CD4-positive, alpha-beta T cell (primary cell): ENCODE results near the gene ISG20. TPM values are rescaled to one million over a fixed set of nuclear protein-coding genes. Genes with fewer than 3 reads are reported as not detected.
A peak's percentile ranks its signal among the peaks of the same experiment; 100 is the strongest.

ENCODE experiments used
- ATAC-seq: fragments of 200-7000 bp; cut with Tn5 transposase; one replicate; pipeline ENCODE4 v1.10.0; 2022; ENCODE audit warnings: mild to moderate bottlenecking; ENCODE audit not compliant: poor library complexity
- CTCF ChIA-PET: fragments of 350-600 bp; sonication (Branson Sonifier 250); formaldehyde crosslinking; loops from one replicate; lab custom pipeline; 2021; ENCODE audit warnings: antibody characterized with exemption, inconsistent platforms; lab: Charles Lee
- POLR2A ChIA-PET: fragments of 350-600 bp; sonication (Branson Sonifier 250); formaldehyde crosslinking; loops from one replicate; lab custom pipeline; 2021; ENCODE audit warnings: antibody characterized with exemption, inconsistent platforms; lab: Charles Lee
- DNase-seq, 14 experiments: peaks; one replicate each; pipeline ENCODE4 v3.0.0-alpha.2; 2013 to 2020; ENCODE audit warnings: mixed read lengths in 2 of 14
- H3K27ac ChIP-seq, 2 donors: one replicate each; pipeline versions ENCODE4 v1.5.1 to v1.7.0; 2013; ENCODE audit warnings: low read length in 2 of 2, low read depth in 1 of 2, mild to moderate bottlenecking in 1 of 2
- H3K27me3 ChIP-seq, 2 experiments: 1 replicate in 1 of 2; 2 replicates in 1 of 2; pipeline versions ENCODE4 v1.6.1 to v1.7.0; 2013; ENCODE audit warnings: low read length in 2 of 2, control low read depth in 1 of 2, mild to moderate bottlenecking in 1 of 2, moderate library complexity in 1 of 2; ENCODE audit not compliant: insufficient read depth in 2 of 2, control insufficient read depth in 1 of 2
- H3K36me3 ChIP-seq: one replicate; pipeline ENCODE4 v1.6.1; 2013; ENCODE audit warnings: low read length, control low read depth; ENCODE audit not compliant: insufficient read depth
- H3K4me1 ChIP-seq: one replicate; pipeline ENCODE4 v1.6.1; 2013; ENCODE audit warnings: low read length, control low read depth; ENCODE audit not compliant: insufficient read depth
- H3K4me3 ChIP-seq: one replicate; pipeline ENCODE4 v1.5.1; 2013; ENCODE audit warnings: mild to moderate bottlenecking, low read length, moderate library complexity
- H3K9me3 ChIP-seq, 2 experiments: 1 replicate in 1 of 2; 2 replicates in 1 of 2; pipeline versions ENCODE4 v1.6.1 to v1.7.0; 2013; ENCODE audit warnings: low read length in 2 of 2, mild to moderate bottlenecking in 2 of 2, control low read depth in 1 of 2, moderate library complexity in 1 of 2; ENCODE audit not compliant: control insufficient read depth in 1 of 2, insufficient read depth in 1 of 2
- H3K27ac Mint-ChIP-seq: one replicate; pipeline ENCODE4 v1.8.0; 2020; ENCODE audit warnings: mixed read lengths
- H3K27me3 Mint-ChIP-seq: one replicate; pipeline ENCODE4 v1.8.0; 2021; ENCODE audit warnings: mixed read lengths
- H3K36me3 Mint-ChIP-seq: one replicate; pipeline ENCODE4 v1.8.0; 2021; ENCODE audit warnings: low read depth, mixed read lengths
- H3K4me1 Mint-ChIP-seq: one replicate; pipeline ENCODE4 v1.8.0; 2021; ENCODE audit warnings: low read depth, mixed read lengths
- H3K4me3 Mint-ChIP-seq: one replicate; pipeline ENCODE4 v1.8.0; 2020; ENCODE audit warnings: mild to moderate bottlenecking, mixed read lengths
- H3K9me3 Mint-ChIP-seq: one replicate; pipeline ENCODE4 v1.8.0; 2020; ENCODE audit warnings: mixed read lengths
- CTCF ChIP-seq: fragments of 200-600 bp; IDR thresholded peaks from one replicate; pipeline ENCODE4 v1.8.0; 2022; ENCODE audit warnings: antibody characterized with exemption, mild to moderate bottlenecking
- intact Hi-C, 2 experiments: fragments of 100-400 bp; cut with DNase I in 1 of 2; cut with micrococcal nuclease in 1 of 2; formaldehyde crosslinking; loops; one replicate each; pipeline versions ENCODE4 v1.15.1 to v1.9.0; 2023 to 2025; cut with DNase I, micrococcal nuclease
- total RNA-seq, 174 experiments: library from RNA in 2 of 174; stranded (reverse) in 2 of 174; gene quantifications; one replicate each; pipeline ENCODE4 v1.2.3 and lab custom pipeline; 2021 to 2026

The ISG20 gene
- total RNA-seq, 2 experiments from 2014 or later: 152 to 157 TPM

GRCh38 chr15:88658972-88659931 is 20.4 kb downstream of the ISG20 start:
- Histone ChIP-seq H3K36me3 (peaks cover 7% of the 10 kb centered on the region), H3K4me3 (no peak overlapping the region), H3K27ac (no peak overlapping the region), H3K9me3 (no peaks in the 10 kb centered on the region), H3K4me1 (peaks cover 75% of the 10 kb centered on the region), H3K27me3 (no peaks in the 10 kb centered on the region)
- peaks cover 16% of the 10 kb centered on the region for H3K36me3 Mint-ChIP-seq
- DNase-seq: peak in 1 of 14 experiments; percentile 50
- CTCF ChIA-PET: interaction anchor here (1.0 to 4.1 kb wide), 4 partner anchors 21 to 35 kb away, joined by 3 to 15 read pairs (median 8); partner anchors contain the start of gene ISG20
- H3K27ac Mint-ChIP-seq: peak overlapping the region; percentile 93
- no peak for TF ChIP-seq CTCF
- intact Hi-C loops: no loop called here
- POLR2A ChIA-PET: interaction anchor here (0.7 to 3.3 kb wide), 9 partner anchors 10 to 245 kb away, joined by 3 to 14 read pairs (median 4); partner anchors contain the start of gene AEN
- peak; percentile 33 for ATAC-seq
- peak overlapping the region; percentile 56 for H3K4me3 Mint-ChIP-seq
- no peaks in the 10 kb centered on the region for H3K9me3 Mint-ChIP-seq
- peaks cover 96% of the 10 kb centered on the region for H3K4me1 Mint-ChIP-seq
- H3K27me3 Mint-ChIP-seq: no peaks in the 10 kb centered on the region

DNA sequence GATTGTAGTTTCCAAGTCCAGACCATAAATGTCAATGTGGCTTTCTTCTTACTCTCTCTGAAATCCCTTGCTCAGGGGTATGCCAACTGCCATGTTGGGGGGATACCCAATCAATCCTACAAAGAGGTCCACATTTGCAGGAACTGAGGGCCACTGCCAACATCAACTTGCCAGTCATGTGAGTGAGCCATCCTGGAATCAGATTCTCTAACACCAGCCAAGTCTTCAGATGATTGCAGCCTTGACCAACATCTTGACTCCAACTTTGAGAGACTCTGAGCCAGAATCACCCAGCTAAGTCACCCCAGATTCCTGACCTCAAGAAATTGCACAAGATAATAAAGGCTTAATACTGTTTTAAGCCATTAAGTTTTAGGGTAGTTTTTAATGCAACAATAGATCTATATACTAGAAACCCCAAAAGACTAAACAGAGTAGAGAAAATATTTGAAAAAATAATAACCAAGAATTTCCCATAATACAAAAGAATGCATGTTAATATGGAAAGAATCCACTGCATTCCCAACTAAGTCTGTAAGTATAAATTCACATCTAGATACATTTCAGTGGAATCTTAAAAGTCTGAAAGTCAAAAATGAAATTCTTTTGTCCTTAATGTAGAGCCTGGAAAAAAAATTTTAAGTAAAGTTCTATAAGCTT is 22.4 kb downstream of the ISG20 start:
- Mint-ChIP-seq H3K9me3 (no peaks in the 10 kb centered on the region), H3K36me3 (peaks cover 5% of the 10 kb centered on the region), H3K27ac (peak overlapping the region; percentile 93), H3K4me1 (peaks cover 84% of the 10 kb centered on the region), H3K27me3 (no peaks in the 10 kb centered on the region), H3K4me3 (no peak overlapping the region)
- Histone ChIP-seq H3K27ac (no peak overlapping the region), H3K36me3 (no peaks in the 10 kb centered on the region), H3K4me3 (no peak overlapping the region), H3K4me1 (peaks cover 57% of the 10 kb centered on the region), H3K9me3 (no peaks in the 10 kb centered on the region), H3K27me3 (no peaks in the 10 kb centered on the region)
- ATAC-seq (no peak), DNase-seq (no peak)
- TF ChIP-seq CTCF: no peak
- ChIA-PET CTCF (interaction anchor here (3.3 to 4.1 kb wide), 2 partner anchors 22 to 37 kb away, joined by 12 to 15 read pairs; partner anchors contain the start of gene ISG20), POLR2A (interaction anchor here (0.9 to 3.3 kb wide), 3 partner anchors 25 to 194 kb away, joined by 3 to 14 read pairs (median 5); partner anchors contain the start of gene MRPL46)
- intact Hi-C loops: loop anchor here (5.0 to 10.0 kb wide), 3 partner anchors 116 to 414 kb away; partner anchors contain the start of genes DET1 (in 1 of the 2), MRPL46 (in 1 of the 2) and MRPS11 (in 1 of the 2)
